Stimulated activated effector memory CD8-positive, alpha-beta T cell treated with anti-CD3 and anti-CD28 coated beads, Interleukin-12 subunit alpha, Interleukin-12 subunit beta, amount 100 ng/mL, for 72 hours (primary cell): ENCODE data around the gene DACT2.
"Not testable (repeated sequence)": the region's sequence is repeated elsewhere in the genome, so short reads cannot be mapped to it uniquely, and the experiment has no call there.

ENCODE experiments used
- ATAC-seq: fragments of 150-1000 bp; cut with Tn5 transposase; 2 replicates; pipeline ENCODE4 v1.10.0; 2021
- DNase-seq, 2 donors: peaks; one replicate each; pipeline ENCODE4 v3.0.0; 2021 to 2022; ENCODE audit warnings: low spot score in 2 of 2
- H3K27ac Mint-ChIP-seq: one replicate; pipeline ENCODE4 v1.8.0; 2022; ENCODE audit warnings: mild to moderate bottlenecking, mixed read lengths
- H3K36me3 Mint-ChIP-seq: one replicate; pipeline ENCODE4 v1.8.0; 2022; ENCODE audit warnings: mild to moderate bottlenecking, mixed read lengths
- H3K4me1 Mint-ChIP-seq: one replicate; pipeline ENCODE4 v1.8.0; 2022; ENCODE audit warnings: mixed read lengths
- H3K4me3 Mint-ChIP-seq: one replicate; pipeline ENCODE4 v1.8.0; 2022; ENCODE audit warnings: mild to moderate bottlenecking, mixed read lengths
- H3K9me3 Mint-ChIP-seq: one replicate; pipeline ENCODE4 v1.8.0; 2022; ENCODE audit warnings: mixed read lengths

The DACT2 gene

DNA sequence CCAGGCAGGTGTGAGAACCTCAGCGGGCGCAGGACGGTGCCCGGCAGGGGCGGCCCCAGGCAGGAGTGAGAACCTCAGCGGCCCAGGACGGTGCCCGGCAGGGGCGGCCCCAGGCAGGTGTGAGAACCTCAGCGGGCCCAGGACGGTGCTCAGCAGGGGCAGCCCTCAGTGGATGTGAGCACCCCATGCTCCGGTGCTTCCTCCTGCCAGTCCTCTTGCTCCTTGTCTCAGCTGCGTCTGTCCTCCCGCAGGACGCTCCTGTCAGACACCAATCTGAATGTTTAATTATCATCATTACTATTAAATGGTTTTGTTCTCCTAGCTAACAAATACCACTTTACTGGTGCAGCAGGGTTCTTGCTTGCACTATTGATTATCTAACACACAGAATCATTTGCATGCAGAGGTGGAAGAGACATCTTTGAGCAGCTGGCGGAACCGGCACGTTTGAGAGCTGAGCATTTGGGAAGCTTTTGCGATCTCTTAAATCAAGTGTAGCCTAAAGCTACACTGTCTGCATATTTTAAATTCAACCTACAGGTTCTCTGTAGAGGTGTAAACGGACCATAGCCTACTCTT lies 39.4 kb upstream of the DACT2 start:
- H3K4me1 Mint-ChIP-seq: no peaks in the 10 kb centered on the region
- no peak for DNase-seq
- H3K27ac Mint-ChIP-seq: no peak overlapping the region
- no peaks in the 10 kb centered on the region for H3K36me3 Mint-ChIP-seq
- ATAC-seq: no peak
- peaks cover 3% of the 10 kb centered on the region for H3K9me3 Mint-ChIP-seq
- no peak overlapping the region for H3K4me3 Mint-ChIP-seq

- not testable (repeated sequence) for H3K9me3 Mint-ChIP-seq
Observed at GRCh38 chr6:168356872-168357271, 37.3 kb upstream of the DACT2 start.

GRCh38 chr6:168355716-168356522 lies 36.3 kb upstream of the DACT2 start:
- DNase-seq: no peak
- ATAC-seq: peak; percentile 36
- Mint-ChIP-seq H3K27ac (no peak overlapping the region), H3K4me3 (no peak overlapping the region), H3K36me3 (no peaks in the 10 kb centered on the region), H3K9me3 (no peaks in the 10 kb centered on the region), H3K4me1 (no peaks in the 10 kb centered on the region)

More at GRCh38 chr6:168356872-168357271, 37.3 kb upstream of the DACT2 start:
- not testable (repeated sequence) for H3K27ac Mint-ChIP-seq, H3K36me3 Mint-ChIP-seq, H3K4me1 Mint-ChIP-seq, DNase-seq, H3K4me3 Mint-ChIP-seq, ATAC-seq

DNA sequence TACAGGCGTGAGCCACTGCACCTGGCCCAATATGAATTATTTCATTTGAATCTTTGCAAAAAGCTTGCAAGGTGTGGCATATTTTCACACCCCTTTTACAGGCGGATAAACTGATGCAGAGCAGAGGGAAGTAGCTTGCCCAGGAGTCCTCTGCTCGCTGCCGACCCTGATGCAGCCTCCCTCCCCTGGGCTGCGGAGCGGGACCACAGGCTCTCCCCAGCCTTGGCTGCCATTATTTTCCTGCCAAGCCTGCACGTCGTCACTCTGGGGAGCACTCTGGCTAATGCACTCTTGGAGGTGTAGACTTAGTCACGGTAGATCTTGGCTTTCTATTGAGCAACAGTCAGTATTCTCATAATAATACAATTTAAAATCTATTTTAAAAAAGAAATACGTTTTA lies 34.8 kb upstream of the DACT2 start:
- Mint-ChIP-seq H3K36me3 (no peaks in the 10 kb centered on the region), H3K4me3 (no peak overlapping the region), H3K27ac (no peak overlapping the region), H3K9me3 (no peaks in the 10 kb centered on the region), H3K4me1 (no peaks in the 10 kb centered on the region)
- ATAC-seq: no peak
- DNase-seq: no peak

- ATAC-seq (no peak), DNase-seq (no peak)
- H3K4me3 Mint-ChIP-seq: no peak overlapping the region
- H3K4me1 Mint-ChIP-seq: no peaks in the 10 kb centered on the region
- no peaks in the 10 kb centered on the region for H3K9me3 Mint-ChIP-seq
- no peak overlapping the region for H3K27ac Mint-ChIP-seq
- no peaks in the 10 kb centered on the region for H3K36me3 Mint-ChIP-seq
Observed at GRCh38 chr6:168353041-168353440, 33.5 kb upstream of the DACT2 start.

- Mint-ChIP-seq H3K36me3 (no peaks in the 10 kb centered on the region), H3K4me3 (no peak overlapping the region), H3K9me3 (no peaks in the 10 kb centered on the region), H3K4me1 (no peaks in the 10 kb centered on the region), H3K27ac (no peak overlapping the region)
- DNase-seq: no peak
- ATAC-seq: no peak
Observed at GRCh38 chr6:168352096-168352495, 32.5 kb upstream of the DACT2 start.

GRCh38 chr6:168349718-168350210 lies 30.2 kb upstream of the DACT2 start:
- Mint-ChIP-seq H3K4me1 (no peaks in the 10 kb centered on the region), H3K27ac (no peak overlapping the region)

GRCh38 chr6:168348186-168348585 lies 28.6 kb upstream of the DACT2 start:
- H3K27ac Mint-ChIP-seq: no peak overlapping the region
- H3K36me3 Mint-ChIP-seq: no peaks in the 10 kb centered on the region
- no peaks in the 10 kb centered on the region for H3K9me3 Mint-ChIP-seq
- H3K4me1 Mint-ChIP-seq: no peaks in the 10 kb centered on the region
- ATAC-seq (no peak), DNase-seq (no peak)
- no peak overlapping the region for H3K4me3 Mint-ChIP-seq

More at GRCh38 chr6:168349718-168350210, 30.2 kb upstream of the DACT2 start:
- Mint-ChIP-seq H3K36me3 (no peaks in the 10 kb centered on the region), H3K4me3 (no peak overlapping the region), H3K9me3 (no peaks in the 10 kb centered on the region)
- DNase-seq: no peak
- ATAC-seq: no peak

DNA sequence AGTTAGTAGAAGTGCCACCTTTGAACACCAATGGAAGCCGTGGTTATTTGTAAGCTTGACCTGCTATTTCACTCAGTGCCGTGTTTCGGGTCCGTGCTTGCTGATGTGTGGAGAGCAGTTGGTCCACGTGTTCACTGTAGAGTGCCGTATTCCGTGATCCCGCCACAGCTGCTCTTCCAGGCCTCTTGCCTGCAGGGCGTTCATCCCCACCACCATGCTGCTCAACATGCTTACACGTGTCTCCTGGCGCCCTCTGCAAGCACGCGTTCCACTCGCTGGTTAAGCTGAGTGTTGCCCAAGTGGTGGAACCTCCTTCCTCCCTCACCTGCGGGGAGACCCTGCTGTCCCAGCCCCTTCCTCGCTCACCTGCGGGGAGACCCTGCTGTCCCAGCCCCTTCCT lies 28.0 kb upstream of the DACT2 start:
- ATAC-seq: no peak
- Mint-ChIP-seq H3K27ac (no peak overlapping the region), H3K36me3 (no peaks in the 10 kb centered on the region)

GRCh38 chr6:168347053-168347452 lies 27.5 kb upstream of the DACT2 start:
- DNase-seq (no peak), ATAC-seq (no peak)
- Mint-ChIP-seq H3K4me1 (no peaks in the 10 kb centered on the region), H3K27ac (no peak overlapping the region), H3K9me3 (no peaks in the 10 kb centered on the region), H3K4me3 (no peak overlapping the region), H3K36me3 (no peaks in the 10 kb centered on the region)

More for the DNA sequence above, 28.0 kb upstream of the DACT2 start:
- Mint-ChIP-seq H3K9me3 (no peaks in the 10 kb centered on the region), H3K4me3 (no peak overlapping the region), H3K4me1 (no peaks in the 10 kb centered on the region)
- no peak for DNase-seq

DNA sequence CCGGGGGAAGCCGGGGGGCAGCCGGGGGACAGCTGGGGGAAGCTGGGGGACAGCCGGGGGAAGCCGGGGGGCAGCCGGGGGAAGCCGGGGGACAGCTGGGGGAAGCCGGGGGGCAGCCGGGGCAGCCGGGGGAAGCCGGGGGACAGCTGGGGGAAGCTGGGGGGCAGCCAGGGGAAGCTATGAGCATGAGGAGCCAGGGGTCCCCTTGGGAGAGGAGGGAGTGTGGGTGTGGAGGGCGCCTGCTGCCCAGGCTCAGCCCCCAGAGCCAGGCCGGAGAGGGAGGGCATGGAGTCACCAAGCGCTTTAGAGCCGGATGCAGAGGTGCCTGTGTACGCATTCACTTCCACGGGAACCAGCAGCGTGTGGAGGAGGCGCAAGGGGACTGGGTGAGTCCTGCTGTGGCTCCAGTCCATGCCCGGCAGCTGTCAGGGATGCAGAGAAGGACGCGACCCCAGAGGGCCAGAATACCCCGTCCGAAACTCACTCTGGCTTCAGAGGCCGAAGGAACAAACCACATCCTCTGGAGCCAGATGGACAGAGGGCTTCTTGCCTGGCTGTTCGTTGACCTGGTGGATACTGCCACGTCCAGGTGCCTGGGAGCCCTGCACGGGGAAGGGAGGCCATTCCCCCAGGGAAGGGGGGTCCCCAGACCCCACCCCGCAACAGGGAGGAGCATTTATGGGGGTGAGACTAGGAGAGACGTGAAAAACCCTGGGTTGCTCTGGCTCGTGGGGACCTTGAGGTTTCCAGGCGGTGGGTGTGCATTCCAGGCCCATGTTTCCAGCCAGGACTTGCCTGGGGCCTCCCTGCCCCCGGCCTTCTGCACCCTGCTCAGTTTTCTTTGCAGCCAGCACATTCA lies 26.5 kb upstream of the DACT2 start:
- Mint-ChIP-seq H3K27ac (no peak overlapping the region), H3K4me3 (no peak overlapping the region), H3K36me3 (no peaks in the 10 kb centered on the region), H3K4me1 (no peaks in the 10 kb centered on the region), H3K9me3 (no peaks in the 10 kb centered on the region)
- DNase-seq (no peak), ATAC-seq (no peak)

DNA sequence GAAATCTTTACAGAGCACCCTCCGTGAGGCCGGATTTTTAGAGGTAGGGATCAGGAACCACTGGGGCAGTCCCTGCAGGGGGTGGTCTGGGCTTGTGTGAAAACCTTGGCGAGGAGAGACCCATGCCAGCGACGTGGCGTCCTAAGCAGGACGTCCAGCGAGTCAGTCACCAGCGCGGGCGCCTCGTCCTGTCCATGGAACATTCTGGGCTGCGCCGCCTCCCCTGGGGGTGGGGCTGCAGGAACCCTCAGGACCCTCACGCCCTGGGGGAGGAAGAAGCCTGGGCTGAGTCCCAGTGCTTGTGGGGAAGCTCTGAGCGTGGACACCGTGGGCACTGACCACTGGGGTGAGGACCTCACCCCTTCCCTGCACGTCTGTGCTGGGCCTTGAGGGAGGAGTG lies 25.7 kb upstream of the DACT2 start:
- no peaks in the 10 kb centered on the region for H3K4me1 Mint-ChIP-seq
- no peaks in the 10 kb centered on the region for H3K36me3 Mint-ChIP-seq
- no peak overlapping the region for H3K4me3 Mint-ChIP-seq
- H3K9me3 Mint-ChIP-seq: no peaks in the 10 kb centered on the region
- H3K27ac Mint-ChIP-seq: no peak overlapping the region
- ATAC-seq (no peak), DNase-seq (no peak)

GRCh38 chr6:168344338-168344737 lies 24.8 kb upstream of the DACT2 start:
- DNase-seq: no peak
- no peaks in the 10 kb centered on the region for H3K36me3 Mint-ChIP-seq
- no peak overlapping the region for H3K4me3 Mint-ChIP-seq
- H3K27ac Mint-ChIP-seq: no peak overlapping the region
- no peak for ATAC-seq
- no peaks in the 10 kb centered on the region for H3K4me1 Mint-ChIP-seq
- no peaks in the 10 kb centered on the region for H3K9me3 Mint-ChIP-seq

GRCh38 chr6:168343239-168344150 lies 23.9 kb upstream of the DACT2 start:
- H3K4me1 Mint-ChIP-seq: no peaks in the 10 kb centered on the region
- no peak overlapping the region for H3K27ac Mint-ChIP-seq
- H3K9me3 Mint-ChIP-seq: no peaks in the 10 kb centered on the region
- ATAC-seq (no peak), DNase-seq (no peak)
- no peak overlapping the region for H3K4me3 Mint-ChIP-seq
- H3K36me3 Mint-ChIP-seq: no peaks in the 10 kb centered on the region

DNA sequence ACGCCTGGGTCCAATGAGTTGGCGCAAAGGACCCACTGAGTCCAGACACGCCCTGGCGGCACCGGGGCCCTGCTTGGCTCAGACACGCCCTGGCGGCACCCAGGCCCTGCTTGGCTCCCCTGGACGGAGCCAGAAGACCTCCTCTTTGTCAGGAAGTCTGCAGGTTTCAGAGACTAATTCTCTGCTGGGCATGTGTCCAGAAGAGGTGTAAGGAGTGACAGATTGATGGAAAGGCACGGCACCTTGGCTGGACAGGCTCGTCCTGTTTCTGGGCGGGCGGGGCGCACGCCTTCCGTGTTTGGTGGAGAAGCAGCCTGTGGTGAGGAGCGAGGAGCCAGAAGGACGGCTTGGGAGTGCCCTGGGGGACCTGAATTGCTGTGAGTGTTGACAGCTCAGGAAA lies 23.1 kb upstream of the DACT2 start:
- H3K4me1 Mint-ChIP-seq: no peaks in the 10 kb centered on the region
- H3K27ac Mint-ChIP-seq: no peak overlapping the region
- H3K36me3 Mint-ChIP-seq: no peaks in the 10 kb centered on the region
- no peak overlapping the region for H3K4me3 Mint-ChIP-seq
- H3K9me3 Mint-ChIP-seq: no peaks in the 10 kb centered on the region
- DNase-seq (no peak), ATAC-seq (no peak)
